IMR-90 (cell line): ENCODE measurements around the gene ART4.

Source experiments
- BHLHE40 ChIP-seq: fragments of 150-350 bp; IDR thresholded peaks from 2 replicates; pipeline ENCODE4 v1.6.1; 2016; ENCODE audit warnings: mild to moderate bottlenecking, low read depth, low read length
- CEBPB ChIP-seq: IDR thresholded peaks from 2 replicates; pipeline ENCODE4 v1.6.1; 2012; ENCODE audit warnings: low read depth, low read length, improper control_type of control experiment
- FOS ChIP-seq: fragments of 150-350 bp; IDR thresholded peaks from 2 replicates; pipeline ENCODE4 v1.6.1; 2016; ENCODE audit warnings: low read depth, low read length
- MAFK ChIP-seq: IDR thresholded peaks from 2 replicates; pipeline ENCODE4 v1.6.1; 2012; ENCODE audit warnings: low read depth, low read length, improper control_type of control experiment
- MAZ ChIP-seq: IDR thresholded peaks from 2 replicates; pipeline ENCODE4 v1.6.1; 2012; ENCODE audit warnings: low read depth, mild to moderate bottlenecking, low read length, improper control_type of control experiment, moderate library complexity, borderline replicate concordance
- MXI1 ChIP-seq: IDR thresholded peaks from 2 replicates; pipeline ENCODE4 v1.6.1; 2012; ENCODE audit warnings: low read depth, mild to moderate bottlenecking, low read length, moderate library complexity, borderline replicate concordance
- POLR2A ChIP-seq: IDR thresholded peaks from 2 replicates; pipeline ENCODE4 v1.6.1; 2012; ENCODE audit warnings: mild to moderate bottlenecking, low read depth, low read length
- RAD21 ChIP-seq: IDR thresholded peaks from 2 replicates; pipeline ENCODE4 v1.6.1; 2012; ENCODE audit warnings: low read length, improper control_type of control experiment
- TF ChIP-seq, protein P1 (sequence below): conservative IDR thresholded peaks from 2 replicates; pipeline ENCODE4 v1.5.1; 2012; ENCODE audit warnings: mild to moderate bottlenecking, low read depth, low read length, improper control_type of control experiment

DNA sequence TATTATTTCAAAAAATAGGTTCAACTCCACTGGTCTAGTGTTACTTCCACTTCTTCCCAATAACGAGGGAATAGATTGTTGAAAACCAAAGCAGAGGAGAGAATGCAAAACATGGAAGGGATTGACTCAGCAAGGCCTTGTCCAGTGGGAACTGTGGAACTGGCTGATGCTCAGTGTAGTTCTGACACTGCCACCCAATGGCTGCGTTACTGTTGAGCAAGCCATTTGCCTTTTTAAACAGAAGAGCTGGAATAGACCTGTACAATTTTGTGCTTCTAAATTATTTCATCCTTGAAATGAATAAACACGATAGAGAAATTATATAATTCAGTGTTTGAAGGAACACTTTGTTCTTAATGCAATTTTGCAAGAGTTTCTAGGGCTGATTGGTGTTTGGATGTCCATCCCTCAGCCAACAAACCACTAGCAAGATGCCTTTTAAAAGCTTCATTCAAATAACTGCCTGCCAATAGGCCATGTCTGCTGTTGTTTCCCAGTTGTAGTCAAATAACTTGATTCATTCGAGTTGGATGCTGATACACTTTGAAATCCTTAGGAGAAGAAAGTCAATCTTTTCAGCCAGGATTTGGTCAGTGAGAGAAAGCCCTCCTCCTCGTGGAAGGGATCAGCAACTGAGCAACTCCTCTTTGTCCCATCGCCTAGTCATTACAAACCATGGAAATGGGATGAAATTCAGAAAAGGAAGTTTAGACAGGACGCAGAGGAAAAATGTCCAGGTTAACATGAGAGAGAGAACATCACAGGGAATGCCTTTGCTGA is 49.6 kb upstream of the ART4 start:
- no peak for TF ChIP-seq POLR2A
- TF ChIP-seq, protein P1, sequence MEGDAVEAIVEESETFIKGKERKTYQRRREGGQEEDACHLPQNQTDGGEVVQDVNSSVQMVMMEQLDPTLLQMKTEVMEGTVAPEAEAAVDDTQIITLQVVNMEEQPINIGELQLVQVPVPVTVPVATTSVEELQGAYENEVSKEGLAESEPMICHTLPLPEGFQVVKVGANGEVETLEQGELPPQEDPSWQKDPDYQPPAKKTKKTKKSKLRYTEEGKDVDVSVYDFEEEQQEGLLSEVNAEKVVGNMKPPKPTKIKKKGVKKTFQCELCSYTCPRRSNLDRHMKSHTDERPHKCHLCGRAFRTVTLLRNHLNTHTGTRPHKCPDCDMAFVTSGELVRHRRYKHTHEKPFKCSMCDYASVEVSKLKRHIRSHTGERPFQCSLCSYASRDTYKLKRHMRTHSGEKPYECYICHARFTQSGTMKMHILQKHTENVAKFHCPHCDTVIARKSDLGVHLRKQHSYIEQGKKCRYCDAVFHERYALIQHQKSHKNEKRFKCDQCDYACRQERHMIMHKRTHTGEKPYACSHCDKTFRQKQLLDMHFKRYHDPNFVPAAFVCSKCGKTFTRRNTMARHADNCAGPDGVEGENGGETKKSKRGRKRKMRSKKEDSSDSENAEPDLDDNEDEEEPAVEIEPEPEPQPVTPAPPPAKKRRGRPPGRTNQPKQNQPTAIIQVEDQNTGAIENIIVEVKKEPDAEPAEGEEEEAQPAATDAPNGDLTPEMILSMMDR, result no peak
- no peak for TF ChIP-seq MAFK
- TF ChIP-seq BHLHE40, result no peak
- no peak for TF ChIP-seq RAD21
- TF ChIP-seq MXI1, result no peak
- no peak for TF ChIP-seq MAZ
- no peak for TF ChIP-seq FOS
- TF ChIP-seq CEBPB, result no peak
